ENCODE results near the gene CDC20B.
A peak's percentile ranks its signal among the peaks of the same experiment; 100 is the strongest.

The CDC20B gene

GRCh38 chr5:55219770-55220169 is 46.8 kb upstream of the CDC20B start:
- Histone ChIP-seq H3K4me3 (ENCODE audit: low read depth, low read length) (no peak overlapping the region), H3K9me3 (ENCODE audit: control insufficient read depth, insufficient read depth, low read depth, low read length) (no peaks in the 10 kb centered on the region), H3K36me3 (ENCODE audit: control insufficient read depth in 2 of 2, insufficient read depth in 1 of 2, low read length in 2 of 2) (peaks cover 0 to 21% of the 10 kb centered on the region in 2 experiments; a peak in 1 of 3 replicates), H3K4me1 (ENCODE audit: control insufficient read depth, insufficient read depth, low read length) (no peaks in the 10 kb centered on the region), H3K27ac (ENCODE audit: extremely low read depth, low read depth, low read length) (no peak overlapping the region)
- no peak for TF ChIP-seq ZNF843 (tag by site-specific recombination; IDR thresholded peaks at IDR 0.05)
- no peak for TF ChIP-seq ZNF513 (tag by site-specific recombination; IDR thresholded peaks at IDR 0.05)
- no peak for TF ChIP-seq ZFP41 (tag by site-specific recombination; IDR thresholded peaks at IDR 0.05; ENCODE audit: borderline replicate concordance)
- TF ChIP-seq PRDM1 (tag by site-specific recombination; IDR thresholded peaks at IDR 0.05): no peak
- ChIA-PET CTCF (no interaction called here), POLR2A (no interaction called here)

GRCh38 chr5:55218967-55219366 is 46.0 kb upstream of the CDC20B start:
- no peak overlapping the region for H3K27ac ChIP-seq (ENCODE audit: extremely low read depth, low read depth, low read length)
- CTCF ChIA-PET: interaction anchor here (0.5 to 0.7 kb wide), 3 partner anchors 29 to 59 kb away, joined by 3 to 5 read pairs (median 3); partner anchors contain the start of gene GPX8
- POLR2A ChIA-PET: interaction anchor here (0.7 kb wide), 2 partner anchors 9 to 59 kb away, joined by 3 to 4 read pairs; partner anchors contain the start of gene GPX8
- no peaks in the 10 kb centered on the region for H3K9me3 ChIP-seq (ENCODE audit: control insufficient read depth, insufficient read depth, low read depth, low read length)
- peaks cover 0 to 21% of the 10 kb centered on the region in 2 experiments; a peak in 1 of 3 replicates for H3K36me3 ChIP-seq (ENCODE audit: control insufficient read depth in 2 of 2, insufficient read depth in 1 of 2, low read length in 2 of 2)
- no peak overlapping the region for H3K4me3 ChIP-seq (ENCODE audit: low read depth, low read length)
- TF ChIP-seq ZNF202 (tag by site-specific recombination; IDR thresholded peaks at IDR 0.05; ENCODE audit: borderline replicate concordance) (no peak), ZNF600 (tag by site-specific recombination; IDR thresholded peaks at IDR 0.05) (peak; percentile 89), ZNF704 (tag by site-specific recombination; IDR thresholded peaks at IDR 0.05) (no peak), ZFP69B (tag by site-specific recombination; IDR thresholded peaks at IDR 0.05) (no peak), ZBTB48 (tag by site-specific recombination; IDR thresholded peaks at IDR 0.05) (no peak), ZNF830 (tag by site-specific recombination; IDR thresholded peaks at IDR 0.05; ENCODE audit: low read depth) (no peak), SCRT2 (tag by site-specific recombination; IDR thresholded peaks at IDR 0.05) (0 out of 2 replicates have a peak, but pooled peaks have one; percentile 16)
- no peaks in the 10 kb centered on the region for H3K4me1 ChIP-seq (ENCODE audit: control insufficient read depth, insufficient read depth, low read length)

GRCh38 chr5:55211184-55211874 is 38.4 kb upstream of the CDC20B start:
- no peaks in the 10 kb centered on the region for H3K4me1 ChIP-seq (ENCODE audit: control insufficient read depth, insufficient read depth, low read length)
- ChIA-PET POLR2A (no interaction called here), CTCF (interaction anchor here (0.7 to 1.4 kb wide), 2 partner anchors 15 to 235 kb away, joined by 3 to 4 read pairs; no protein-coding TSS in a partner anchor)
- no peak overlapping the region for H3K4me3 ChIP-seq (ENCODE audit: low read depth, low read length)
- no peak overlapping the region for H3K27ac ChIP-seq (ENCODE audit: extremely low read depth, low read depth, low read length)
- H3K9me3 ChIP-seq (ENCODE audit: control insufficient read depth, insufficient read depth, low read depth, low read length): no peaks in the 10 kb centered on the region
- no peaks in the 10 kb centered on the region for H3K36me3 ChIP-seq (ENCODE audit: control insufficient read depth in 2 of 2, insufficient read depth in 1 of 2, low read length in 2 of 2)
- TF ChIP-seq ZNF48 (tag by site-specific recombination; IDR thresholded peaks at IDR 0.05) (no peak), ZNF140 (tag by site-specific recombination; IDR thresholded peaks at IDR 0.05) (no peak), ZBTB1 (tag by site-specific recombination; IDR thresholded peaks at IDR 0.05) (no peak), OSR2 (tag by site-specific recombination; IDR thresholded peaks at IDR 0.05) (no peak), ZNF175 (tag by site-specific recombination; IDR thresholded peaks at IDR 0.05) (no peak), ZNF529 (tag by site-specific recombination; IDR thresholded peaks at IDR 0.05; ENCODE audit: insufficient replicate concordance) (no peak), ZBTB44 (tag by site-specific recombination; IDR thresholded peaks at IDR 0.05) (no peak), ZNF26 (tag by site-specific recombination; IDR thresholded peaks at IDR 0.05) (no peak), ZSCAN18 (tag by site-specific recombination; IDR thresholded peaks at IDR 0.05) (no peak), ZFP3 (tag by site-specific recombination; IDR thresholded peaks at IDR 0.05; ENCODE audit: low read depth) (no peak), ZSCAN4 (tag by site-specific recombination; IDR thresholded peaks at IDR 0.05) (no peak), ZNF768 (tag by site-specific recombination; IDR thresholded peaks at IDR 0.05) (no peak)
